KOPT-K1 (cell line): ENCODE data around the gene UNC13B.

Experiments used
- H3K27ac ChIP-seq: fragments of 200-600 bp; sonication (generic); 2 replicates; pipeline ENCODE4 v1.5.1; 2016; ENCODE audit warnings: antibody characterized with exemption, mild to moderate bottlenecking, low read depth, low read length; ENCODE audit not compliant: poor library complexity, severe bottlenecking
- H3K36me3 ChIP-seq: fragments of 200-600 bp; sonication (generic); 2 replicates; pipeline ENCODE4 v1.5.1; 2017; ENCODE audit warnings: antibody characterized with exemption, mild to moderate bottlenecking, low read length, moderate library complexity; ENCODE audit not compliant: insufficient read depth
- H3K9me3 ChIP-seq: fragments of 200-600 bp; sonication (generic); 2 replicates; pipeline ENCODE4 v1.5.1; 2017; ENCODE audit warnings: antibody characterized with exemption, low read length, mild to moderate bottlenecking; ENCODE audit not compliant: insufficient read depth, poor library complexity, severe bottlenecking

The UNC13B gene

GRCh38 chr9:35453786-35454185 lies 292.0 kb downstream of the UNC13B start:
- Histone ChIP-seq H3K36me3 (no peaks in the 10 kb centered on the region), H3K27ac (no peak overlapping the region), H3K9me3 (peaks cover 6% of the 10 kb centered on the region)
